Lung (tissue), 12 donors: Measurements from ENCODE around the gene INPP4B. TPM values are rescaled to one million over a fixed set of nuclear protein-coding genes. Genes with fewer than 3 reads are reported as not detected.

Experiments
- ATAC-seq: fragments of 200-7000 bp; cut with Tn5 transposase; one replicate; pipeline ENCODE4 v1.9.1; 2020; ENCODE audit warnings: moderate number of reproducible peaks; ENCODE audit not compliant: insufficient read depth, low FRiP score
- DNase-seq, 3 donors: peaks; one replicate each; pipeline ENCODE4 v3.0.0-alpha.2; 2013 to 2017
- H3K27ac ChIP-seq, 2 donors: one replicate each; pipeline ENCODE4 v1.5.1; 2013; ENCODE audit warnings: mild to moderate bottlenecking in 2 of 2, moderate library complexity in 2 of 2, control low read depth in 1 of 2, inconsistent platforms in 1 of 2, low read depth in 1 of 2, low read length in 1 of 2
- H3K27me3 ChIP-seq, 3 donors: one replicate each; pipeline ENCODE4 v1.5.1; 2013; ENCODE audit warnings: low read length in 2 of 3; ENCODE audit not compliant: control insufficient read depth in 3 of 3, insufficient read depth in 3 of 3
- H3K36me3 ChIP-seq, 4 donors: one replicate each; pipeline ENCODE4 v1.5.1; 2013; ENCODE audit warnings: low read length in 4 of 4, mild to moderate bottlenecking in 1 of 4, moderate library complexity in 1 of 4; ENCODE audit not compliant: control insufficient read depth in 4 of 4, insufficient read depth in 4 of 4
- H3K4me1 ChIP-seq, 5 donors: one replicate each; pipeline ENCODE4 v1.5.1; 2013; ENCODE audit warnings: low read length in 5 of 5, mild to moderate bottlenecking in 2 of 5, moderate library complexity in 1 of 5; ENCODE audit not compliant: control insufficient read depth in 5 of 5, insufficient read depth in 5 of 5
- H3K4me3 ChIP-seq: one replicate; pipeline ENCODE4 v1.5.1; 2013; ENCODE audit warnings: mild to moderate bottlenecking, control low read depth, moderate library complexity
- H3K9ac ChIP-seq, 2 donors: one replicate each; pipeline ENCODE4 v1.5.1; 2013; ENCODE audit warnings: low read length in 2 of 2, control low read depth in 1 of 2; ENCODE audit not compliant: insufficient read depth in 1 of 2
- H3K9me3 ChIP-seq, 4 donors: one replicate each; pipeline ENCODE4 v1.5.1; 2013; ENCODE audit warnings: low read length in 3 of 4, mild to moderate bottlenecking in 1 of 4, moderate library complexity in 1 of 4; ENCODE audit not compliant: control insufficient read depth in 4 of 4, insufficient read depth in 3 of 4
- CTCF ChIP-seq: IDR thresholded peaks from 2 replicates; pipeline ENCODE4 v1.5.1; 2012; ENCODE audit warnings: mild to moderate bottlenecking; ENCODE audit errors: control extremely low read depth, extremely low read depth
- WGBS, 2 donors: extraction: QIAGEN DNeasy Blood & Tissue Kit; methylation state at CpG; one replicate each; pipeline ENCODE4 v1.1.7; 2013; 5-methylcytosine and 5-hydroxymethylcytosine counted together
- polyA plus RNA-seq, 2 donors: library from polyadenylated mRNA; stranded (reverse); fragments of 200-250 nt; gene quantifications; one replicate each; pipeline ENCODE4 v1.2.1, GENCODE V29; 2013
- total RNA-seq, 2 donors: library from RNA; depleted of rRNA in 1 of 2; stranded (reverse); fragments of >200 nt in 1 of 2; gene quantifications; one replicate each; pipeline ENCODE4 v1.2.1, GENCODE V29; 2014 to 2021
- donor health status: control.
- donor health status: control.
- donor health status: Bipolar disorder and iron deficiency.
- donor health status: healthy.
- donor health status: DM: yes; HTN: yes; CAD: no.

Gene INPP4B
- total and polyA plus RNA-seq, 4 donors = 2.4 to 32.6 (median 5.6) TPM

GRCh38 chr4:142287371-142287770 is 558.7 kb downstream of the INPP4B start:
- DNase-seq (no peak), ATAC-seq (no peak)
- 81 to 87% methylated on average over 8 of the region's 8 CpGs for WGBS, 2 donors
- peaks cover 0 to 1% (median 0%) of the 10 kb centered on the region in 4 donors for H3K9me3 ChIP-seq
- no peaks in the 10 kb centered on the region for H3K36me3 ChIP-seq
- no peak for TF ChIP-seq CTCF
- H3K4me3 ChIP-seq = no peak overlapping the region
- peaks cover 0 to 5% (median 0%) of the 10 kb centered on the region in 5 donors for H3K4me1 ChIP-seq
- H3K27me3 ChIP-seq = no peaks in the 10 kb centered on the region
- H3K27ac ChIP-seq = no peak overlapping the region
- no peak overlapping the region for H3K9ac ChIP-seq

DNA sequence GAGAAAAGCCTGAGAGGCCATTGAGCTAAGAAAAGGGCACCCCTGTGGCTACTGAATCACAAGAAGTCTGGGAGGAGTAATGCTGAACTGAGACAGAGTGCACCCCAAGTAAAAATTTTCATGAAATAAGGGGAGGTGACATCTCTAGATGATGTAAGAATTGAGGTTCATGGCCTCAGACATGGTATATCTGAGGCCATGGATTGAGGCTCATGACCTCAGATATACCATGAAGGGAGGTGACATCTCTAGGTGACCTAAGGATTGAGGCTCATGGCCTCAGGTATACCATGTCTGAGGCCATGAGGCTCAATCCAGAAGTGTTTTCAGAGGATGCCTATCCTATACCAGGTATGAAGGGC is 560.9 kb downstream of the INPP4B start:
- Histone ChIP-seq H3K4me1 (peaks cover 0 to 5% (median 0%) of the 10 kb centered on the region in 5 donors), H3K4me3 (no peak overlapping the region), H3K9ac (no peak overlapping the region), H3K27ac (no peak overlapping the region), H3K27me3 (no peaks in the 10 kb centered on the region), H3K36me3 (no peaks in the 10 kb centered on the region), H3K9me3 (peaks cover 0 to 1% (median 0%) of the 10 kb centered on the region in 4 donors)
- no peak for DNase-seq
- no peak for ATAC-seq
- no peak for TF ChIP-seq CTCF

GRCh38 chr4:142284402-142285221 is 561.5 kb downstream of the INPP4B start:
- WGBS, 2 donors = 75 to 81% methylated on average over 9 of the region's 9 CpGs
- no peak for DNase-seq

More at GRCh38 chr4:142284402-142285221, 561.5 kb downstream of the INPP4B start:
- no peaks in the 10 kb centered on the region for H3K9me3 ChIP-seq
- H3K9ac ChIP-seq = no peak overlapping the region
- H3K27me3 ChIP-seq = no peaks in the 10 kb centered on the region
- no peaks in the 10 kb centered on the region for H3K36me3 ChIP-seq
- H3K4me3 ChIP-seq = no peak overlapping the region
- H3K4me1 ChIP-seq = peaks cover 0 to 5% (median 0%) of the 10 kb centered on the region in 5 donors
- no peak for ATAC-seq
- TF ChIP-seq CTCF = no peak
- H3K27ac ChIP-seq = no peak overlapping the region
